Neural cell (in vitro differentiated cells): ENCODE results near the gene TMEM117. TPM values are rescaled to one million over a fixed set of nuclear protein-coding genes. Genes with fewer than 3 reads are reported as not detected.

Source experiments
- H2AFZ ChIP-seq: fragments of 200-600, 300-800 bp; sonication (generic), shearing (Covaris generic); 2 replicates; pipeline ENCODE4 v1.6.0; 2014; ENCODE audit warnings: low read depth, mild to moderate bottlenecking, antibody characterized with exemption, low read length, moderate library complexity
- H3F3A ChIP-seq: fragments of 200-600 bp; shearing (Covaris generic); 2 replicates; pipeline ENCODE4 v1.6.1; 2016; ENCODE audit warnings: mild to moderate bottlenecking, moderate library complexity, mixed read lengths, antibody characterized with exemption, low read length; ENCODE audit not compliant: insufficient read depth, poor library complexity, severe bottlenecking
- H3K27ac ChIP-seq: fragments of 200-600, 300-800 bp; sonication (generic), shearing (Covaris generic); 2 replicates; pipeline ENCODE4 v1.5.1; 2014; ENCODE audit warnings: mild to moderate bottlenecking, low read length, moderate library complexity
- H3K27me3 ChIP-seq: fragments of 300-800, 200-600 bp; sonication (generic), shearing (Covaris generic); 2 replicates; pipeline ENCODE4 v1.6.0; 2014; ENCODE audit warnings: mild to moderate bottlenecking, low read depth, low read length, moderate library complexity; ENCODE audit not compliant: insufficient read depth
- H3K36me3 ChIP-seq: fragments of 300-800, 200-600 bp; sonication (generic), shearing (Covaris generic); 2 replicates; pipeline ENCODE4 v1.5.1; 2014; ENCODE audit warnings: mild to moderate bottlenecking, antibody characterized with exemption, low read length, moderate library complexity; ENCODE audit not compliant: insufficient read depth
- H3K4me2 ChIP-seq: fragments of 300-800, 200-600 bp; sonication (generic), shearing (Covaris generic); 2 replicates; pipeline ENCODE4 v1.6.0; 2014; ENCODE audit warnings: mild to moderate bottlenecking, low read length
- H3K4me3 ChIP-seq: fragments of 300-800, 200-600 bp; sonication (generic), shearing (Covaris generic); 2 replicates; pipeline ENCODE4 v1.5.1; 2014; ENCODE audit warnings: mild to moderate bottlenecking, low read length, moderate library complexity
- H3K79me2 ChIP-seq: fragments of 200-600 bp; shearing (Covaris generic); replicated peaks from 2 replicates; pipeline ENCODE4 v1.6.0; 2014; ENCODE audit warnings: mild to moderate bottlenecking, low read length, moderate library complexity; ENCODE audit not compliant: insufficient read depth
- H3K9ac ChIP-seq: fragments of 300-800, 200-600 bp; sonication (generic), shearing (Covaris generic); 2 replicates; pipeline ENCODE4 v1.6.1; 2016; ENCODE audit warnings: mild to moderate bottlenecking, low read length, mixed read lengths
- H3K9me2 ChIP-seq: fragments of 200-600 bp; shearing (Covaris generic); 2 replicates; pipeline ENCODE4 v1.6.1; 2016; ENCODE audit warnings: mild to moderate bottlenecking, low read length, mixed read lengths; ENCODE audit not compliant: insufficient read depth
- H3K9me3 ChIP-seq: fragments of 200-600, 300-800 bp; sonication (generic), shearing (Covaris generic); 2 replicates; pipeline ENCODE4 v1.6.1; 2016; ENCODE audit warnings: mild to moderate bottlenecking, mixed run types, low read length, moderate library complexity, mixed read lengths
- H4K20me1 ChIP-seq: fragments of 200-600 bp; shearing (Covaris generic); 2 replicates; pipeline ENCODE4 v1.6.1; 2016; ENCODE audit warnings: mild to moderate bottlenecking, mixed run types; ENCODE audit not compliant: insufficient read depth
- CTCF ChIP-seq: fragments of 450-650 bp; IDR thresholded peaks from 2 replicates; pipeline ENCODE4 v1.5.1; 2014; ENCODE audit warnings: antibody characterized with exemption, mild to moderate bottlenecking, moderate library complexity; ENCODE audit not compliant: poor library complexity, severe bottlenecking
- EP300 ChIP-seq: fragments of 450-650 bp; conservative IDR thresholded peaks from 2 replicates; pipeline ENCODE4 v1.6.1; 2014; ENCODE audit warnings: antibody characterized with exemption, mild to moderate bottlenecking, moderate library complexity; ENCODE audit not compliant: poor library complexity, severe bottlenecking
- EZH2 ChIP-seq: fragments of 200-600, 300-800 bp; shearing (Covaris generic), sonication (generic); IDR thresholded peaks from 2 replicates; pipeline ENCODE4 v1.6.1; 2014; ENCODE audit warnings: antibody characterized with exemption, low read length, borderline replicate concordance, mild to moderate bottlenecking; ENCODE audit not compliant: insufficient read depth, poor library complexity, severe bottlenecking
- MXI1 ChIP-seq: fragments of 450-650 bp; conservative IDR thresholded peaks from 2 replicates; pipeline ENCODE4 v1.6.1; 2014; ENCODE audit warnings: antibody characterized with exemption, mild to moderate bottlenecking; ENCODE audit not compliant: poor library complexity, severe bottlenecking
- POLR2AphosphoS5 ChIP-seq: IDR thresholded peaks from 2 replicates; pipeline ENCODE4 v1.6.1; 2012
- RAD21 ChIP-seq: fragments of 450-650 bp; conservative IDR thresholded peaks from 2 replicates; pipeline ENCODE4 v1.6.1; 2014; ENCODE audit warnings: antibody characterized with exemption, mild to moderate bottlenecking, moderate library complexity
- REST ChIP-seq: IDR thresholded peaks from 2 replicates; pipeline ENCODE4 v1.6.1; 2012; ENCODE audit warnings: borderline replicate concordance
- SMC3 ChIP-seq: fragments of 450-650 bp; conservative IDR thresholded peaks from 2 replicates; pipeline ENCODE4 v1.6.1; 2014; ENCODE audit warnings: antibody characterized with exemption, mild to moderate bottlenecking, moderate library complexity; ENCODE audit not compliant: poor library complexity
- TAF1 ChIP-seq: IDR thresholded peaks from 2 replicates; pipeline ENCODE4 v1.6.1; 2012; ENCODE audit warnings: low read depth
- polyA plus RNA-seq: library from polyadenylated mRNA; depleted of rRNA; stranded (reverse); fragments of >200 nt; gene quantifications from 2 replicates; pipeline ENCODE4 v1.2.3, GENCODE V29; 2014

Gene TMEM117
- polyA plus RNA-seq, 1 donor from 2014 or later, result 5.3 TPM

- H3K36me3 ChIP-seq, result no peaks in the 10 kb centered on the region
- no peaks in the 10 kb centered on the region for H3F3A ChIP-seq
- no peaks in the 10 kb centered on the region for H3K27me3 ChIP-seq
- H3K79me2 ChIP-seq, result no peaks in the 10 kb centered on the region
- H3K9me2 ChIP-seq, result no peaks in the 10 kb centered on the region
- H3K4me3 ChIP-seq, result no peak overlapping the region
- H4K20me1 ChIP-seq, result no peaks in the 10 kb centered on the region
- H3K9ac ChIP-seq, result no peak overlapping the region
- no peaks in the 10 kb centered on the region for H3K9me3 ChIP-seq
- no peak overlapping the region for H3K4me2 ChIP-seq
- H3K27ac ChIP-seq, result no peak overlapping the region
- no peak for TF ChIP-seq EP300
- TF ChIP-seq POLR2AphosphoS5, result no peak
- TF ChIP-seq MXI1, result no peak
- no peak for TF ChIP-seq RAD21
- no peak for TF ChIP-seq TAF1
- TF ChIP-seq SMC3, result no peak
- TF ChIP-seq REST, result no peak
- TF ChIP-seq EZH2, result no peak
- TF ChIP-seq CTCF, result no peak
- no peak overlapping the region for H2AFZ ChIP-seq
These were observed 132.9 kb downstream of the TMEM117 start for GRCh38 chr12:43968736-43969135.

- H3K27ac ChIP-seq, result no peak overlapping the region
- no peak for TF ChIP-seq REST
- no peak for TF ChIP-seq CTCF
- no peak for TF ChIP-seq MXI1
- TF ChIP-seq POLR2AphosphoS5, result no peak
- no peak for TF ChIP-seq SMC3
- no peak for TF ChIP-seq EP300
- no peak for TF ChIP-seq EZH2
- no peak for TF ChIP-seq TAF1
- no peak for TF ChIP-seq RAD21
- H3K9ac ChIP-seq, result no peak overlapping the region
- no peaks in the 10 kb centered on the region for H3K9me2 ChIP-seq
- H3K9me3 ChIP-seq, result no peaks in the 10 kb centered on the region
- no peaks in the 10 kb centered on the region for H4K20me1 ChIP-seq
- H3F3A ChIP-seq, result no peaks in the 10 kb centered on the region
- no peaks in the 10 kb centered on the region for H3K27me3 ChIP-seq
- H2AFZ ChIP-seq, result no peak overlapping the region
- H3K4me3 ChIP-seq, result no peak overlapping the region
- no peaks in the 10 kb centered on the region for H3K36me3 ChIP-seq
- no peaks in the 10 kb centered on the region for H3K79me2 ChIP-seq
- H3K4me2 ChIP-seq, result no peak overlapping the region
These were observed 134.0 kb downstream of the TMEM117 start for GRCh38 chr12:43969882-43970281.
